ENCODE measurements around the gene APOD.
A peak's percentile ranks its signal among the peaks of the same experiment; 100 is the strongest.

DNA sequence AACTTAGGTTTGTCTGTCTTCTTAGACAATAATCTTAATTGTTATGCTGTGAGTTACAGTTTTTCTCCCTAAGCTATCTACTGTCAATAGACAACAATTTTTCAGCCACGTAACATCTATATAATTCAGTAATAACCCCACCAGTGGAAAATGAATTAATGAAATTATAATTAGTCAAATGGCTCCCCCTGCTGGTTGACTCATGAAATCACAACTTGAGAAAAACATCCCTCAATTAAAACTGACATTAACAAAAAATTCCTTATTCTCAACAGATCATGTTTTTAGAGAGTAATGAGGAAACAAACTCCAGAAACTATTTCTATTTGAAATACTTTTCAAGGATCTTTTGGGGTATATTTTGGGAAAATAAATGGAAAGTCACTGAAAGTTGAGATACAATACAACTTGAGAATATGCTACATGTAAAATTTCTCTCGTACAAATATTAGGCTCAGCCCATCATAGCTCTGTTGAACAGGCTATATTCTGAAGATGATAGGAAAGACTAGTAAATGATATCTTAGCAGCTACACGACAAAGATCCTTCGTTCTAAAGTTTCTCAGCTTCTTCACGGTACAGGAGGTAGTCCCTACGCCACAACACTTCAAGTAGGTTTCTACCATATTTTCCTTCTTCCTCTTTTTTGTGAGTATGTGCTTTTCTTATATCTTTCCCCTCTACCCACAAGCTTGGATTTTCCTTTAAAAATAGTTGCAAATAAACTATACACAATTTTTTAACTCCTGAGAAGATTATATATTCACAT, 61.3 kb downstream of the APOD start:
- TF ChIP-seq, protein P1, sequence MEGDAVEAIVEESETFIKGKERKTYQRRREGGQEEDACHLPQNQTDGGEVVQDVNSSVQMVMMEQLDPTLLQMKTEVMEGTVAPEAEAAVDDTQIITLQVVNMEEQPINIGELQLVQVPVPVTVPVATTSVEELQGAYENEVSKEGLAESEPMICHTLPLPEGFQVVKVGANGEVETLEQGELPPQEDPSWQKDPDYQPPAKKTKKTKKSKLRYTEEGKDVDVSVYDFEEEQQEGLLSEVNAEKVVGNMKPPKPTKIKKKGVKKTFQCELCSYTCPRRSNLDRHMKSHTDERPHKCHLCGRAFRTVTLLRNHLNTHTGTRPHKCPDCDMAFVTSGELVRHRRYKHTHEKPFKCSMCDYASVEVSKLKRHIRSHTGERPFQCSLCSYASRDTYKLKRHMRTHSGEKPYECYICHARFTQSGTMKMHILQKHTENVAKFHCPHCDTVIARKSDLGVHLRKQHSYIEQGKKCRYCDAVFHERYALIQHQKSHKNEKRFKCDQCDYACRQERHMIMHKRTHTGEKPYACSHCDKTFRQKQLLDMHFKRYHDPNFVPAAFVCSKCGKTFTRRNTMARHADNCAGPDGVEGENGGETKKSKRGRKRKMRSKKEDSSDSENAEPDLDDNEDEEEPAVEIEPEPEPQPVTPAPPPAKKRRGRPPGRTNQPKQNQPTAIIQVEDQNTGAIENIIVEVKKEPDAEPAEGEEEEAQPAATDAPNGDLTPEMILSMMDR (IDR thresholded peaks at IDR 0.05 in 8 of 11, conservative IDR thresholded peaks at IDR 0.05 in 3 of 11), result peak; percentile 65 to 83 (median 79)
- TF ChIP-seq POLR2A (IDR thresholded peaks at IDR 0.05) (no peak), POLR2AphosphoS5 (IDR thresholded peaks at IDR 0.05) (no peak)
